Naive thymus-derived CD4-positive, alpha-beta T cell (primary cell): Measurements from ENCODE around the gene LGI1. TPM values are rescaled to one million over a fixed set of nuclear protein-coding genes. Genes with fewer than 3 reads are reported as not detected.

Source experiments
- ATAC-seq: fragments of 150-1000 bp; cut with Tn5 transposase; 2 replicates; pipeline ENCODE4 v1.10.0; 2021; ENCODE audit warnings: mild to moderate bottlenecking, moderate library complexity
- CTCF ChIA-PET: fragments of 350-600 bp; sonication (Branson Sonifier 250); formaldehyde crosslinking; loops from one replicate; lab custom pipeline; 2021; ENCODE audit warnings: antibody characterized with exemption; lab: Charles Lee
- POLR2A ChIA-PET: fragments of 350-600 bp; sonication (Branson Sonifier 250); formaldehyde crosslinking; loops from one replicate; lab custom pipeline; 2021; ENCODE audit warnings: antibody characterized with exemption, inconsistent platforms; lab: Charles Lee
- DNase-seq, 9 donors: peaks; one replicate each; pipeline versions ENCODE4 v3.0.0 to v3.0.0-alpha.2; 2020 to 2022; ENCODE audit warnings: mixed read lengths in 1 of 9
- H3K27ac ChIP-seq: one replicate; pipeline ENCODE4 v1.7.0; 2013; ENCODE audit warnings: mild to moderate bottlenecking, low read depth, low read length, moderate library complexity
- H3K27me3 ChIP-seq, 2 donors: one replicate each; pipeline ENCODE4 v1.7.0; 2013; ENCODE audit warnings: low read length in 2 of 2, mild to moderate bottlenecking in 2 of 2, moderate library complexity in 2 of 2; ENCODE audit not compliant: control insufficient read depth in 2 of 2, insufficient read depth in 2 of 2
- H3K36me3 ChIP-seq, 3 experiments: 1 replicate in 2 of 3; 2 replicates in 1 of 3; pipeline ENCODE4 v1.7.0; 2013; ENCODE audit warnings: low read length in 3 of 3, mild to moderate bottlenecking in 3 of 3, moderate library complexity in 1 of 3; ENCODE audit not compliant: insufficient read depth in 3 of 3, control insufficient read depth in 2 of 3
- H3K4me1 ChIP-seq, 2 donors: one replicate each; pipeline ENCODE4 v1.7.0; 2013; ENCODE audit warnings: low read length in 2 of 2, mild to moderate bottlenecking in 2 of 2, moderate library complexity in 1 of 2; ENCODE audit not compliant: control insufficient read depth in 2 of 2, insufficient read depth in 2 of 2
- H3K4me3 ChIP-seq: 2 replicates; pipeline ENCODE4 v1.7.0; 2013; ENCODE audit warnings: mild to moderate bottlenecking, low read length
- H3K9me3 ChIP-seq, 3 experiments: 1 replicate in 2 of 3; 2 replicates in 1 of 3; pipeline ENCODE4 v1.7.0; 2013; ENCODE audit warnings: low read length in 3 of 3; ENCODE audit not compliant: control insufficient read depth in 2 of 3
- H3K27ac Mint-ChIP-seq, 9 donors: one replicate each; pipeline ENCODE4 v1.8.0; 2020 to 2022; ENCODE audit warnings: mixed read lengths in 9 of 9, mild to moderate bottlenecking in 8 of 9, moderate library complexity in 5 of 9, inconsistent platforms in 2 of 9
- H3K27me3 Mint-ChIP-seq, 5 donors: one replicate each; pipeline ENCODE4 v1.8.0; 2021 to 2022; ENCODE audit warnings: mixed read lengths in 5 of 5, mild to moderate bottlenecking in 1 of 5
- H3K36me3 Mint-ChIP-seq, 5 donors: one replicate each; pipeline ENCODE4 v1.8.0; 2020 to 2022; ENCODE audit warnings: mixed read lengths in 5 of 5, mild to moderate bottlenecking in 3 of 5, inconsistent platforms in 1 of 5
- H3K4me1 Mint-ChIP-seq, 7 donors: one replicate each; pipeline ENCODE4 v1.8.0; 2020 to 2022; ENCODE audit warnings: mixed read lengths in 7 of 7, mild to moderate bottlenecking in 3 of 7, inconsistent platforms in 1 of 7
- H3K4me3 Mint-ChIP-seq, 10 donors: one replicate each; pipeline ENCODE4 v1.8.0; 2020 to 2022; ENCODE audit warnings: mild to moderate bottlenecking in 10 of 10, mixed read lengths in 10 of 10, moderate library complexity in 6 of 10, inconsistent platforms in 2 of 10
- H3K9me3 Mint-ChIP-seq, 11 donors: one replicate each; pipeline ENCODE4 v1.8.0; 2020 to 2022; ENCODE audit warnings: mixed read lengths in 11 of 11, mild to moderate bottlenecking in 4 of 11, inconsistent platforms in 1 of 11, moderate library complexity in 1 of 11
- intact Hi-C, 2 donors: fragments of 100-400 bp; cut with micrococcal nuclease; formaldehyde crosslinking; loops; one replicate each; pipeline ENCODE4 v1.15.1; 2023
- polyA plus RNA-seq, 2 donors: library from polyadenylated mRNA; unstranded; fragments of 300-500 nt; fragmentation: Illumina TruSeq; gene quantifications; one replicate each; pipeline ENCODE4 v1.2.3, GENCODE V29; 2021
- total RNA-seq, 6 experiments: library from RNA in 5 of 6; stranded (reverse) in 5 of 6; gene quantifications; 1 replicate in 5 of 6; 2 replicates in 1 of 6; pipeline ENCODE4 v1.2.3 and lab custom pipeline; 2021 to 2026

The LGI1 gene
- total RNA-seq = not detected
- not detected for polyA plus RNA-seq
- not detected for total RNA-seq (lab: John Stamatoyannopoulos, UW)

GRCh38 chr10:93757801-93758507 lies at the start of gene LGI1:
Gene LGI1 (plus strand): TSS chr10:93757936. CDS start chr10:93758145, 209 bp downstream.
- no peak for DNase-seq
- ChIA-PET CTCF (no interaction called here), POLR2A (no interaction called here)
- H3K36me3 ChIP-seq = no peaks in the 10 kb centered on the region
- no peak for ATAC-seq
- peaks cover 37 to 60% (median 55%) of the 10 kb centered on the region in 5 donors for H3K27me3 Mint-ChIP-seq
- H3K4me3 Mint-ChIP-seq = peak within 1 kb of the TSS in 4 of 10 donors; percentile 2 to 21 (median 6)
- H3K36me3 Mint-ChIP-seq = no peaks in the 10 kb centered on the region
- H3K27ac ChIP-seq = no peak within 1 kb of the TSS
- H3K9me3 Mint-ChIP-seq = peaks cover 0 to 5% (median 0%) of the 10 kb centered on the region in 11 donors
- intact Hi-C loops = no loop called here
- peaks cover 0 to 12% (median 10%) of the 10 kb centered on the region in 7 donors for H3K4me1 Mint-ChIP-seq
- no peaks in the 10 kb centered on the region for H3K9me3 ChIP-seq
- H3K27ac Mint-ChIP-seq = peak within 1 kb of the TSS in 1 of 9 donors; percentile 86
- H3K4me1 ChIP-seq = no peaks in the 10 kb centered on the region
- H3K27me3 ChIP-seq = no peaks in the 10 kb centered on the region
- no peak within 1 kb of the TSS for H3K4me3 ChIP-seq

- no peaks in the 10 kb centered on the region for H3K27me3 ChIP-seq
- H3K4me1 ChIP-seq = no peaks in the 10 kb centered on the region
- H3K36me3 ChIP-seq = no peaks in the 10 kb centered on the region
- Mint-ChIP-seq H3K36me3 (no peaks in the 10 kb centered on the region), H3K27me3 (peaks cover 0 to 6% (median 0%) of the 10 kb centered on the region in 5 donors), H3K4me3 (no peak overlapping the region), H3K27ac (no peak overlapping the region), H3K9me3 (no peaks in the 10 kb centered on the region), H3K4me1 (peaks cover 0 to 7% (median 0%) of the 10 kb centered on the region in 7 donors)
- no peak overlapping the region for H3K27ac ChIP-seq
- CTCF ChIA-PET = no interaction called here
- POLR2A ChIA-PET = no interaction called here
- ATAC-seq (no peak), DNase-seq (no peak)
- H3K4me3 ChIP-seq = no peak overlapping the region
- H3K9me3 ChIP-seq = no peaks in the 10 kb centered on the region
- intact Hi-C loops = no loop called here
Measured at GRCh38 chr10:93710333-93710909, 47.3 kb upstream of the LGI1 start.

GRCh38 chr10:93711891-93712290 lies 45.8 kb upstream of the LGI1 start:
- H3K4me1 Mint-ChIP-seq = peaks cover 0 to 3% (median 0%) of the 10 kb centered on the region in 7 donors
- Histone ChIP-seq H3K9me3 (no peaks in the 10 kb centered on the region), H3K27me3 (no peaks in the 10 kb centered on the region), H3K4me1 (no peaks in the 10 kb centered on the region), H3K36me3 (no peaks in the 10 kb centered on the region), H3K4me3 (no peak overlapping the region), H3K27ac (no peak overlapping the region)
- CTCF ChIA-PET = interaction anchor here (0.7 kb wide), 1 partner anchor 60 kb away, joined by 3 read pairs; no protein-coding TSS in a partner anchor
- H3K27me3 Mint-ChIP-seq = peaks cover 0 to 12% (median 0%) of the 10 kb centered on the region in 5 donors
- H3K36me3 Mint-ChIP-seq = no peaks in the 10 kb centered on the region
- intact Hi-C loops = no loop called here
- no peak for DNase-seq
- no peak for ATAC-seq
- POLR2A ChIA-PET = no interaction called here
- no peak overlapping the region for H3K4me3 Mint-ChIP-seq
- no peaks in the 10 kb centered on the region for H3K9me3 Mint-ChIP-seq
- no peak overlapping the region for H3K27ac Mint-ChIP-seq

GRCh38 chr10:93712593-93712992 lies 45.1 kb upstream of the LGI1 start:
- intact Hi-C loops = no loop called here
- CTCF ChIA-PET = no interaction called here
- no peaks in the 10 kb centered on the region for H3K36me3 ChIP-seq
- no peaks in the 10 kb centered on the region for H3K9me3 ChIP-seq
- Mint-ChIP-seq H3K27me3 (peaks cover 0 to 14% (median 1%) of the 10 kb centered on the region in 5 donors), H3K27ac (no peak overlapping the region), H3K4me3 (no peak overlapping the region), H3K36me3 (no peaks in the 10 kb centered on the region), H3K9me3 (no peaks in the 10 kb centered on the region), H3K4me1 (peaks cover 0 to 3% (median 0%) of the 10 kb centered on the region in 7 donors)
- DNase-seq = no peak
- no peak for ATAC-seq
- no peaks in the 10 kb centered on the region for H3K4me1 ChIP-seq
- H3K4me3 ChIP-seq = no peak overlapping the region
- no peaks in the 10 kb centered on the region for H3K27me3 ChIP-seq
- H3K27ac ChIP-seq = no peak overlapping the region
- POLR2A ChIA-PET = no interaction called here

- no peaks in the 10 kb centered on the region for H3K36me3 ChIP-seq
- Mint-ChIP-seq H3K4me1 (peaks cover 0 to 7% (median 0%) of the 10 kb centered on the region in 7 donors), H3K4me3 (no peak overlapping the region), H3K36me3 (no peaks in the 10 kb centered on the region), H3K27ac (peak overlapping the region in 1 of 9 donors; percentile 33), H3K9me3 (peaks cover 0 to 2% (median 0%) of the 10 kb centered on the region in 11 donors), H3K27me3 (peaks cover 12 to 36% (median 13%) of the 10 kb centered on the region in 5 donors)
- ATAC-seq (no peak), DNase-seq (no peak)
- peaks cover 0 to 3% of the 10 kb centered on the region in 2 donors for H3K27me3 ChIP-seq
- intact Hi-C loops = no loop called here
- H3K27ac ChIP-seq = no peak overlapping the region
- ChIA-PET CTCF (no interaction called here), POLR2A (interaction anchor here (0.8 kb wide), 1 partner anchor 12 kb away, joined by 3 read pairs; no protein-coding TSS in a partner anchor)
- no peaks in the 10 kb centered on the region for H3K9me3 ChIP-seq
- no peak overlapping the region for H3K4me3 ChIP-seq
- no peaks in the 10 kb centered on the region for H3K4me1 ChIP-seq
Measured at GRCh38 chr10:93715345-93715744, 42.4 kb upstream of the LGI1 start.

GRCh38 chr10:93716766-93717165 lies 41.0 kb upstream of the LGI1 start:
- H3K4me1 Mint-ChIP-seq = peaks cover 0 to 7% (median 0%) of the 10 kb centered on the region in 7 donors
- no peak for DNase-seq
- no peak for ATAC-seq
- peaks cover 0 to 3% of the 10 kb centered on the region in 2 donors for H3K27me3 ChIP-seq
- no peaks in the 10 kb centered on the region for H3K4me1 ChIP-seq
- H3K27ac ChIP-seq = no peak overlapping the region
- no peaks in the 10 kb centered on the region for H3K36me3 Mint-ChIP-seq
- CTCF ChIA-PET = no interaction called here
- no peak overlapping the region for H3K27ac Mint-ChIP-seq
- H3K9me3 ChIP-seq = no peaks in the 10 kb centered on the region
- POLR2A ChIA-PET = no interaction called here
- no peak overlapping the region for H3K4me3 Mint-ChIP-seq
- peaks cover 12 to 38% (median 20%) of the 10 kb centered on the region in 5 donors for H3K27me3 Mint-ChIP-seq
- H3K36me3 ChIP-seq = no peaks in the 10 kb centered on the region
- intact Hi-C loops = no loop called here
- H3K4me3 ChIP-seq = no peak overlapping the region
- peaks cover 0 to 4% (median 0%) of the 10 kb centered on the region in 11 donors for H3K9me3 Mint-ChIP-seq
